SK-N-SH treated with all-trans-retinoic acid at 6 μM for 48 hours (cell line): ENCODE results near the gene ABCC3.

Source experiments
- ATAC-seq: fragments of 200-7000 bp; cut with Tn5 transposase; 3 replicates; pipeline ENCODE4 v1.9.1; 2020; ENCODE audit warnings: mild to moderate bottlenecking, moderate library complexity
- ARNTL ChIP-seq: fragments of 450-650 bp; formaldehyde crosslinking; IDR thresholded peaks from 2 replicates; pipeline ENCODE4 v1.5.0; 2020; ENCODE audit warnings: low read depth, mild to moderate bottlenecking, moderate library complexity, borderline replicate concordance
- CREB5 ChIP-seq: fragments of 250-450 bp; sonication (Bioruptor Pico); IDR thresholded peaks from 2 replicates; pipeline ENCODE4 v1.5.1; 2020; ENCODE audit warnings: low read depth, mild to moderate bottlenecking, moderate library complexity
- CSDC2 ChIP-seq: fragments of 250-450 bp; sonication (Bioruptor Pico); IDR thresholded peaks from 2 replicates; pipeline ENCODE4 v1.5.0; 2020; ENCODE audit warnings: mild to moderate bottlenecking, moderate library complexity
- CSRNP3 ChIP-seq: fragments of 250-450 bp; sonication (Bioruptor Pico); IDR thresholded peaks from 2 replicates; pipeline ENCODE4 v1.5.1; 2021; ENCODE audit warnings: mild to moderate bottlenecking, moderate library complexity
- GLIS3 ChIP-seq: fragments of 250-450 bp; sonication (Bioruptor Pico); IDR thresholded peaks from 2 replicates; pipeline ENCODE4 v1.5.0; 2020; ENCODE audit warnings: mild to moderate bottlenecking, moderate library complexity
- ISL1 ChIP-seq: fragments of 250-450 bp; sonication (Bioruptor Pico); IDR thresholded peaks from 2 replicates; pipeline ENCODE4 v2.1.2; 2022; ENCODE audit warnings: mild to moderate bottlenecking, moderate library complexity
- PATZ1 ChIP-seq: fragments of 250-450 bp; sonication (Bioruptor Pico); IDR thresholded peaks from 2 replicates; pipeline ENCODE4 v1.8.0; 2020; ENCODE audit warnings: mild to moderate bottlenecking, moderate library complexity, borderline replicate concordance
- POU6F1 ChIP-seq: fragments of 250-450 bp; sonication (Bioruptor Pico); IDR thresholded peaks from 2 replicates; pipeline ENCODE4 v1.8.0; 2021; ENCODE audit warnings: low read depth, mild to moderate bottlenecking, moderate library complexity, borderline replicate concordance
- PPARA ChIP-seq: fragments of 250-450 bp; sonication (Bioruptor Pico); IDR thresholded peaks from 2 replicates; pipeline ENCODE4 v1.5.0; 2020; ENCODE audit warnings: mild to moderate bottlenecking, borderline replicate concordance
- RARB ChIP-seq: fragments of 250-450 bp; sonication (Bioruptor Pico); IDR thresholded peaks from 2 replicates; pipeline ENCODE4 v1.8.0; 2021; ENCODE audit warnings: mild to moderate bottlenecking, moderate library complexity
- SNAI2 ChIP-seq: fragments of 250-450 bp; sonication (Bioruptor Pico); IDR thresholded peaks from 2 replicates; pipeline ENCODE4 v1.5.0; 2020; ENCODE audit warnings: mild to moderate bottlenecking, moderate library complexity
- TCF4 ChIP-seq: fragments of 250-450 bp; sonication (Bioruptor Pico); IDR thresholded peaks from 2 replicates; pipeline ENCODE4 v1.8.0; 2021; ENCODE audit warnings: mild to moderate bottlenecking, moderate library complexity, borderline replicate concordance
- TOX ChIP-seq: fragments of 250-450 bp; sonication (Bioruptor Pico); IDR thresholded peaks from 2 replicates; pipeline ENCODE4 v1.8.0; 2021; ENCODE audit warnings: mild to moderate bottlenecking, moderate library complexity, borderline replicate concordance
- TSHZ2 ChIP-seq: fragments of 250-450 bp; sonication (Bioruptor Pico); IDR thresholded peaks from 2 replicates; pipeline ENCODE4 v1.5.0; 2020; ENCODE audit warnings: mild to moderate bottlenecking, moderate library complexity
- ZC3H10 ChIP-seq: fragments of 250-450 bp; sonication (Bioruptor Pico); IDR thresholded peaks from 2 replicates; pipeline ENCODE4 v1.5.1; 2021; ENCODE audit warnings: mild to moderate bottlenecking, moderate library complexity
- ZFP3 ChIP-seq: fragments of 250-450 bp; sonication (Bioruptor Pico); IDR thresholded peaks from 2 replicates; pipeline ENCODE4 v1.5.0; 2020; ENCODE audit warnings: mild to moderate bottlenecking, moderate library complexity
- ZFP30 ChIP-seq: fragments of 450-650 bp; formaldehyde crosslinking; IDR thresholded peaks from 2 replicates; pipeline ENCODE4 v1.5.0; 2022; ENCODE audit warnings: mild to moderate bottlenecking, moderate library complexity
- ZNF565 ChIP-seq: fragments of 450-650 bp; formaldehyde crosslinking; conservative IDR thresholded peaks from 2 replicates; pipeline ENCODE4 v1.5.0; 2020; ENCODE audit warnings: low read depth, mild to moderate bottlenecking, moderate library complexity
- ZNF70 ChIP-seq: fragments of 450-650 bp; formaldehyde crosslinking; IDR thresholded peaks from 2 replicates; pipeline ENCODE4 v1.5.0; 2020; ENCODE audit warnings: mild to moderate bottlenecking, moderate library complexity
- ZNF8 ChIP-seq: fragments of 450-650 bp; formaldehyde crosslinking; IDR thresholded peaks from 2 replicates; pipeline ENCODE4 v1.5.0; 2020; ENCODE audit warnings: mild to moderate bottlenecking, moderate library complexity

Gene ABCC3

GRCh38 chr17:50668025-50668837 is 33.5 kb downstream of the ABCC3 start (continued):
- TF ChIP-seq PATZ1 (CRISPR knock-in tag) = no peak

- TF ChIP-seq GLIS3 (CRISPR knock-in tag) (no peak), ZC3H10 (CRISPR knock-in tag) (no peak), CSDC2 (CRISPR knock-in tag) (no peak), ZNF8 (CRISPR knock-in tag) (no peak), TOX (CRISPR knock-in tag) (no peak), ZNF565 (CRISPR knock-in tag) (no peak), CSRNP3 (CRISPR knock-in tag) (no peak), TCF4 (no peak), POU6F1 (no peak), ZFP30 (no peak), PATZ1 (CRISPR knock-in tag) (no peak), TSHZ2 (CRISPR knock-in tag) (no peak), RARB (CRISPR knock-in tag) (no peak), ARNTL (CRISPR knock-in tag) (no peak), PPARA (CRISPR knock-in tag) (no peak), ZNF70 (CRISPR knock-in tag) (no peak), ZFP3 (CRISPR knock-in tag) (no peak)
- ATAC-seq = no peak; the same call in 2 of the 3 replicates
These were observed 34.3 kb downstream of the ABCC3 start for GRCh38 chr17:50668838-50669581.

GRCh38 chr17:50672071-50672470 is 37.4 kb downstream of the ABCC3 start:
- no peak for ATAC-seq
- no peak for TF ChIP-seq CREB5 (CRISPR knock-in tag)
- TF ChIP-seq SNAI2 (CRISPR knock-in tag) = no peak
- TF ChIP-seq ISL1 (CRISPR knock-in tag) = no peak
- no peak for TF ChIP-seq RARB (CRISPR knock-in tag)
- no peak for TF ChIP-seq ARNTL (CRISPR knock-in tag)
- no peak for TF ChIP-seq TCF4
- TF ChIP-seq ZNF70 (CRISPR knock-in tag) = no peak
- no peak for TF ChIP-seq ZNF565 (CRISPR knock-in tag)
- TF ChIP-seq ZFP3 (CRISPR knock-in tag) = no peak
- TF ChIP-seq PATZ1 (CRISPR knock-in tag) = no peak
